ENCODE measurements around the gene TTC3.

The TTC3 gene

DNA sequence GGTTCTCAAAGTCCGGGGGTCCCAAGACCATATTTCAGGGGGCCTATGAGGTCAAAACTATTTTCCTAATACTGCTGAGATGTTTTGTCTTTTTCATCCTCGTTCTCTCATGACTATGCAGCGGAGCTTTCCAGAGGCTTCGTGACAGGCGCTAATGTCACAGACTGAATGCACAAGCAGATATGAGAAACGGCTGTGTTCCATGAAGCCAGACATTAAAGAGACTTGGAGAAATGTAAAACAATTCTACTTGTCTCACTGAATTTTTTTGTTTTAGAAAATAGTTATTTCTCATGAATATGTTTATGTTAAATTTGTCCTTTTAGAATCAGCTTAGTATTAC is 10.5 kb upstream of the TTC3 start:
- no peak for DNase-seq

DNA sequence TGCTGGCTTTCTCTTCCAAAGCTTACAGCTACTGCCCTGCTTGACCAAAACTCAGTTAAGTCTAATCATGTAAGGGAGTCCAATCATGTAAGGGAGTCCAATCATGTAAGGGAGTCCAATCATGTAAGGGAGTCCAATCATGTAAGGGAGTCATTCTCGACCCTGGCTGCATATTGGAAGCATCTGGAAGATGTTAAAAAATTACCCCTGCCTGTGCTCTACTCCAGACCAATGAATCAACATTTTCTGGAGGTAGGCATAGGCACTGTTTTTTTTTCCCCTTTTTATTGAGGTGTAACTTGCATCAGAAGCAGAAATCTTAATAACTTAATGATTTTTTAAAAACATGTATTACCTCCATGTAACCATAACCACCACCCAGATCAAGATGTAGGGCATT is 9.6 kb upstream of the TTC3 start:
- DNase-seq, result no peak

DNA sequence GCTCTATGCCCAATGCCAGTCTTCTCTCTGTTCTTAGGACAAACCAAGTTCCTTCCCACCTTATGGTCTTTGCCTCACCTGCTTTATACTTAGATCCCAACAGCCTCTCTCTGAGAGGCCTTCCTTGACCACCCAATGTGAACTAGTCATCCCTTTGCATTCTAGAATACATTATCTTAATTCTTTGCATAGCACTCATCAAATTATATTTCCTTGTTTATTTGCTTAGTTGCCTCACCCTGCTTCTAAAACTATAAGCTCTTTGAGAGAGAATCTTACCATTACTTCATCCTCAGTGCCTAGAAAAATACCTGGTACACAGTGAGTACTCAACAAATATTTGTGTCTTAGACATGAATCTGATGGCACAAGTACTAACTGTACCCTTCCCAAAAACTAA is 8.2 kb upstream of the TTC3 start:
- no peak for DNase-seq

DNA sequence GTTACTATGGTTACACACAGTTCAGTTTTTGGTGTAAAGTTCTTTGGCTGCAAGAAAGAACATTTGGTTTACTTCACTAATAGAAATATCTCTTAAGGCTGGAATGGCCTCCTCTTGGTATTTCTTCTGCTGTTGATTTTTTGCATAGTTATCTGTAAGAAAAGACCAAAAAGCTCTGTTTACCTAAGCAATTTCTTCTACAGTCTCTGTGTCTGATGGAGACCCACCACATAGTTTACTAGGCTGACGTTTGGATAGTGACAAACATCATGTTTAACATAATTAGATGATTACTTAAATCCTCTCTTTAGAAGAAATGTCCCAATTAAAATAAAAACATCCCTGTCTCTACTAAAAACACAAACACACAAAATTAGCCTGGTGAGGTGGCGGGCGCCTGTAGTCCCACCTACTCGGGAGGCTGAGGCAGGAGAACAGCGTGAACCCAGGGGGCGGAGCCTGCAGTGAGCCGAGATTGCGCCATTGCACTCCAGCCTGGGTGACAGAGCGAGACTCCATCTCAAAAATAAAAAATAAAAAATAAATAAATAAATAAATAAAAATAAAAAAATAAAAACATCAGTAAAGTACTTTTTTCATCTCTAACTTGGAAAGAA is 7.4 kb upstream of the TTC3 start:
- no peak for DNase-seq

DNA sequence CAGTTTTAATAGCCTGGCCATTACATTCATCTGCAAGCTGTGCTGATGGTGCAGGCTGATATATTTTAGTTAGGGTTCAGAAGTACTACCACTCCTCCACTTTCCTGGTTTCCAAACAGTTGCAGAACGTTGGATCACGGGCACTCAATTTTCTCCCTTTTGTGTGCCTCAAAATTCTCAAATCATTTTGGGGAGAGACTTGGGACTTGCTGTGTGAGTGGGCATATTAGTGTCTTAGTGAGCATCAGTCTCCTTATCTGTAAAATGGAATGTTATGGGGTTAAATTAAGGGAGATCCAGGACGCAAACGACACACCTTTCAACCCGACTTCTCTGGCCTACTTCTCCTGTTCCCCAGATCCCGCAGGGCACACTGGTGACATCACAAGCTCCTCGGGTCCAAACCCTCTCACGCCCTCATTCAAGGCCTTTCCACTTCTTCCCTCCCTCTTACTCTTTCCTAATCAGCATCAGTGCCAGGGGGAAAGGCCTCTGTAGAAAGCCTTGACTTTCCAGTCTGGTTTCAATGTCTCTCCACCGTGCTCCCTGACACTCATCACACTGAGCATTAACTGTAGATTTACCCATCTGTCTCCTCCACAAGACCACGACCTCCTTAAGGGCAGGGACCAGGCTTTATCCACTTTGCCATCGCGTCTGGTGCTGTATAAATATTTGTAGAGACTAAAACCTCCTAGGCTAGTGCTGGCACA is 1.3 kb upstream of the TTC3 start:
- peak; percentile 36 to 40 for DNase-seq

DNA sequence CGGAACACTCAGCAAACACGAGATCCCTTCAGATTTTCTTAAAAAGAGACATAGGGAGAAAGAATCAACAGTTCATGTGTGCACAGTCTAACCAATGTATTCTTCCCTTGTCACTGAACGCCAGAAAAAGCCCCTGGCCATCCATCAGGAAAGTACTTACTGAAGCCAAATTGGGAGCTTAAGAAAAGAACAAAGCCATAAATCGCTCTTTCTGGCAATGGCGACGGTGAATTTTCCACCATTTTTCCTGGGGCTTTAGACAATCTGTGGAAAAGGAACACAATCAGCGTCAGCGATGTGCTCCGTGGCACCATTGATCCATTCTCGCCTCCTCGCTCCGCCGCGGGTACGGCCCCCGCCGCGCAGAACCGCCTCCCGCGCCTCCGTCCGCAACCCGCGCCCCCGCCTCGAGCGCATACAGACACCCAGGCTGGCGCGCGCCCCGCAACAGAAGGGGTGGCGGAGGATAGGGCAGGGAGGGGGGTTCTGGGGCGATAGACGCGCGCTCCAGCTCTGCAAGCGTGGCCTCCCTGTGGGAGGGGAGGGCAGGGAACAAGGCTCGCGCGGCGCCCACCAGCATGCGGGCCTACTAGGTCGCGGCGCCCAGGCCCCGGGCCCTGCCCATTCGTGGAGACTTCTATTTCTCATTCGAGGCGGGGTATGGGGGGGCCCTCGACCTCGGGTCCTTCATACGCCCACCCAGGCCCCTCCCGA is 623 bp upstream of the TTC3 start:
- peak in 1 of 2 experiments; percentile 57 for DNase-seq

DNA sequence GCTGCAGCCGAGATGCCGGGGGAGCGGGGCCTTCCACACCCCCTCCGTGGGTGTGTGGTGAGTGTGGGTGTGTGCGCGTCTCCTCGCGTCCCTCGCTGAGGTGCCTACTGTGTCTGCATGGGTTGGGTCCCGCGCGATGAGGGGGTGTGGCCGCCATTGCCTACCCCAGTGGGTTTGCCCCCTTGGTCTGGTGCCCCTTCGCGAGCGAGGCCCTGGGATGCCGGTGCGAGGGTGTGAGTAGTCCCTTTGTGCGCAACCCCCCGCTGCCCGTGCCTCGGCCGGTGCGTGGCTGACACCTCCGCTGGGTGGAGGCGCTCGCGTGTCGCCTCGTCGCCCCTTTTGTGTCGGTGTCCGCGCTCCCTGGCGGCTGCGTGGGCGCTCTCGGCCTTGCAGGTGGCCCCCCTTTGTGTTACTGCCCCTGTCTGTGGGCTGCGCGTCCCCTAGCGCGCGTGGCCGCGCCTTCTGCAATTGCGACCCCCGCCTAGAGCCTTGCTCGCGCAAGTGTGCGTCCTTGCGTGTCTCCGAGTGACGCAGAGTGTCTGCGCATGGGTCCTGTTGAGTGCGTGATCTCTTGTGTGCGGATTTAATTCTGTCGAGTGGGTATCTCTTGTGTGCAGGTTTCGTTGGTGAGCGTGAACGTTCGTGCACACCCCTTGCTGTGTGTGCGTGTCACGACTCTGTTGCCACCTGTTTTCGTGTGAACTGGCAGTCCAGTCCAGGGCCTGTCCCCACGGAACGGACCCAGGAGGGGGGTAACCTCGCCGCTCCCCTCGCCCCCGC is 553 bp downstream of the TTC3 start:
- peak; percentile 16 to 41 for DNase-seq

DNA sequence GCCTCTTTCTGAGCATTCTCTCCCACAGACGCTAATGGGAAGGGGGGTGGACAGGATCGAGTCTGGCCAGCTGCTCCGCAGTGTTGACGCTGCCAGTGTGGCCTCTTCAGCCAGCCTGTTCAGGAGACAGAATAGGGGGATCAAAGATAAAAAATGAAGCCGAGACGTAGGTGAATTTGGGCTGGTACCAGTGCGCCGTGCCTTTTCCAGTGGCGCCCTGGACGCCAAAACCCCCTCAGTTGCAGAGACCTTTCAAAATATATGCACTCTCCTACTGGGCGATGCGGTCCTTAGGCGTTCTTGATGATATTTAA is 1.1 kb downstream of the TTC3 start:
- DNase-seq, result no peak

DNA sequence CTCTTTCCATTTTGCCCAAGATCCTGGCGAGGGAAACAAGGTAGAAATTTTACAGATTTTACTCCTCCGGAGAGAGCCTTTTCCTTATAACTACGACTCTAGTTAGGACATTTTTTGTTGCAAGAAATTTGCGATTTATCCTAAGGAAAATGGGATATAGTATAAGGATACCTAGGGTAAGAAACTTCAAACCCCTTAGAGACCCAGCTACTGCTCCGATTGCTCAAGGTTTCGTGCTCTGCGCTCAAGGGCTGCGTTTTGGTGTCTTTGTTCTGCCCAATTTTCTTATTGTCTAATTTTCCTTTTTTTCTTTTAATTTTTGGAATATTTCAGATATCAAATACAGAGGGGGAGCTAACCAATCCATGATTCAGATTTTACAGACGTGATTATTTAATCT is 1.5 kb downstream of the TTC3 start:
- DNase-seq, result peak in 1 of 2 experiments; percentile 63

DNA sequence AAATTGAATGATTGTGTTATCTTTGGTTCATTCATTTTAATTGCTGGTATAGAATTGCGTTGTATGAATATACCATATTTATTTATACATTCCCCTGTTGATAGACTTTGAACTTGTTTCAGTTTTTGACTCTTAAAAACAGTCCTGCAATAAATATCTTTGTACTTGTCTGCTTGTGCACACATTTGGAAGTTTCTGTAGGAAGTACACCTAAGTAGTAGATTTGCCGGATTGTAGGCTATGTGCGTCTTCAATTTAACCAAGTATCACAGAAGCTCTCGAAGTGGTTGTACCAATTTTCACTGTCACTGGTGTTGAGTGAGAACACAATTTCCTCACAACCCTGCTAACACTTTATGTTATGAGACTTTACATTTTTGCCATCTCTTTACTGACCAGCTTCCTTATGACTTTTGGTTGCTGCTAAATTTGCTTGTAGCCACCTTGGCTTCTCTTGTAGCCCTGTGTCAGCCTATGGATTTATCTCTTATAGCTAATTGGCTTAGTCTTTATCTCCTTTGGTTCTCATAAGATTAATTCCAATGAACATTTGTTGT is 2.2 kb downstream of the TTC3 start:
- DNase-seq, result peak; percentile 6 to 14

DNA sequence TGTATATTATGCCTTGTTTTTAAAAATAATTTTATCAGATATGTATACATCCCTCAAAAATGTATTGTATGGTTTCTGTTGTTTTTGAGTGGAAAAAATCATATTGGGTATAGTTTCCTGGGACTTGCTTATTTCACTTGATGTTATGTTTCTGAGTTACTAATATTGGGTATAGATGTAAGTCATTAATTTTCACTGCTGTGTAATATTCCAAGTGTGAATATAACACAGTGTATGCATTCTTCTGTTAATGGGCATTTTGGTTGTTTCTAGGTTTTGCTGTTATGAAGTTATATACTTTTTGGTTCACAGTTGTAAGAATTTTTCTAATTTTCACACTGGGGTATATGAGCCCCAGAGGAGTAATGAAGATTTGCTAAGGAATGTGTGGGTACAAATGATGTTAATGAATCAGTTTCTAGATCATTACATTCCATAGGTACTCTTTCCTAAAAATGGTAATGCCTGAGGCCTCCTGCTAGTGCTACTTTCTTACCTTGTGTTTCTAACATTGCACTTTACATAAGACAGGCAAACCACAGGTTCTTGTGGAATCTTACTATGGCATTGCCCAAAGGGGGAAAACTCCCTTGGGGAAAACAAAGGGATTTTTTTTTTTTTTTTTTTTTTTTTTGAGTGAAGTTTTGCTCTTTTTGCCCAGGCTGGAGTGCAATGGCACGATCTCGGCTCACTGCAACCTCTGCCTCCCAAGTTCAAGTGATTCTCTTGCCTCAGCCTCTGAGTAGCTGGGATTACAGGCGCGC is 3.2 kb downstream of the TTC3 start:
- no peak for DNase-seq

DNA sequence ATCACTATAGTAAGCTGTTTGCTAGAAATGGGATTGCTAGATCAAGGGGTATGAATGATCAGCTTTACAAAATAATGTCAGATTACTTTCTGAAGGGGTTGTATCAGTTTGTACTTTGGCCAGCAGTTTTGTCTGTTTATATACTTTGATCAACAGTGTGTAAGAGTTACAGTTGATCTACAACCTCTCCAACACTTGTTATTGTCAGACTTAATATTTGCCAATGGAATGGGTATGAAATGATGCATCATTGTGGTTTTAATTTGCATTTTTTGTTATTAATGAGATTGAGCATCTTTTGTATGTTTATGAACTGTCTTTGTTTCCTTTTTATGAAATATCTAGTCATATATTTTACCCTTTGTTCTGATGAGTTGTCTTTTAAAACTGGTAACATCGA is 4.3 kb downstream of the TTC3 start:
- no peak for DNase-seq

DNA sequence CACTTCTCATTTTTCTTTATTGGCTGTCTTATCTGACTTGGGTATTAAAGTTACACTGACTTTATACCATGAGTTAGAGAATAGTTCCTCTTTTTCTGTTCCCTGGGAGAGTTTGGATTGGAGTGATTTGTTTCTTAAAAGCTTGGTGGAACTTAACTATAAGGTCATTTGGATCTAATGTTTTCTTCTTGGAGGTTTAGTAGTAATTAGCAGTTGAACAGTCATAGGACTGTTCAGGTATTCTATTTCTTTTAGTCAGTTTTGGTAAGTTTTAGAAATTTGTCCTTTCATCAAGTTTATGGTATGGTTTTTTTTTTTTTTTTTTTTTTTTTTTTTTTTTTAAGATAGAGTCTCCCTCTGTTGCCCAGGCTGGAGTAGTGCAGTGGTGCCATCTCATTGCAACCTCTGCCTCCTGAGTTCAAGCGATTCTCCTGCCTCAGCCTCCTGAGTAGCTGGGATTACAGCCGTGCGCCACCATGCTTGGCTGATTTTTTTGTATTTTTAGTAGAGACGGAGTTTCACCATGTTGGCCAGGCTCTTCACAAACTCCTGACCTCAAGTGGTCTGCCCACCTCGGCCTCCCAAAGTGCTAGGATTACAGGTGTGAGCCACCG is 6.3 kb downstream of the TTC3 start:
- DNase-seq, result peak; percentile 58 to 75

DNA sequence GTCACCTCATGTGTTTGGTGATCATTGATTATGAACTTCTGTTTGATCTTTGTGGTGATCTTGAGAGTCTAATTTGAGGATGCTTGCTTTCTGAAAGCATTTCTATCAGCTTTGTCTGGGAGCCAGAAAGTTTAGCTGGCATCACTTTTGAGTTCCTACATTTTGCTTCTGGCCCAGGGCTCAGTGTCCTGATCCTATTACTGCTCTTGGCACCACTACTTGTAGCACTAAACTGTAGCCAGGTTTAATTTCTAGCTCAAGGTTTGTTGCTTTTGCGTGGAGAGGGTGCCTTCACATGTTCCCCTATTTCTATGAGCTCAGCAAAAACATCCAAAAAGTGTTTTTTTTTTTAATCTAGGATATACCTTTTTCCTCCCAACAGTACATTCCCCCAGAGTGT is 9.3 kb downstream of the TTC3 start:
- DNase-seq, result no peak

DNA sequence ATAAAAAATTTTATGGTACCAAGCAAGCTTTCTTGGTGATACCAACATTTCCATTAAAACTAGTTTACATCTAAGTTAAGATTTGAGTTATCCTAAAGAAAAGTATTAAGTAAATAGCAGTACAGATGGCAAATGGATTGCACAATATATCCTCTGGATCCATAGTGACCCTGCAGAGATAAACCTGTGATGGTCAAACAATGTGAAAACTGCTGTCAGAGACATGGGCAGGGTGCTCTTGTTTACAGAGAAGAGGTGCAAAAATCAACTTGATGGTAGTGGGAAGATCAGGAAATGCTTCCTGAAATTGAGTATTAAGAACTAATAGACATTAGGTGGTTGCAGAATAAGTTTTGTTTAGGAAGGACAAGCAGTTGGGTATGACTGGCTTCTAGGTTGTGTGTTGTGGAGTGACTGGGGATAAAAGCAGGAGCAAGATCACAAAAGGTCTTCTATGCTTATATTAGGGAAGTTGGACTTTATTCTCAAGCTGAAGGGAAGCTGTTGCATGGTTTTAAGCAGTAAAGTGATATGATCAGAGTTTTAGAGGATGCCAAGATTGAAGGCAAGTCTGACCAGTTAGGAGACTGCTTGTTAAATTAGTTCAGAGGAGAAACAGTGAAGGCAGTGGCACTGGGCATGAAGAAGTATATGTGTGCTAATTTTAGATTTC is 9.9 kb downstream of the TTC3 start:
- DNase-seq, result peak; percentile 9 to 43

DNA sequence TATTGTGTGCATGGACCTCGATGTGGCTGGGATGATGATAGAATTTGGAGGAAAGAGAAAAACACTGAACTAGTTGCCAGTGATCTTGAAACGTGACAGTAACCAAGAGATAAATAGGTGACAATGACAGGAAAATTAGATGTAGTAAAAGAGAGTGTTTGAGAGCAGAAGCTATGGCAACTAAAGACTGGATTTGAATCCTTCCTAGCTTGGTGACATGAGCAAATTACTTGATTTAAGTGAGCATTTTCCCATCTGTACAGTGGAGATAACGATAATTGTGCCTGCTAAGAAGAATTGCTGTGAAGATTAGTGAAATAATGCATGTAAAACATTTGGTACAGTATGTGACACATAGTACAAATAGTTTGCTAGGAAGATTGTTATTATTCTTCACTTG is 12.7 kb downstream of the TTC3 start:
- no peak for DNase-seq

DNA sequence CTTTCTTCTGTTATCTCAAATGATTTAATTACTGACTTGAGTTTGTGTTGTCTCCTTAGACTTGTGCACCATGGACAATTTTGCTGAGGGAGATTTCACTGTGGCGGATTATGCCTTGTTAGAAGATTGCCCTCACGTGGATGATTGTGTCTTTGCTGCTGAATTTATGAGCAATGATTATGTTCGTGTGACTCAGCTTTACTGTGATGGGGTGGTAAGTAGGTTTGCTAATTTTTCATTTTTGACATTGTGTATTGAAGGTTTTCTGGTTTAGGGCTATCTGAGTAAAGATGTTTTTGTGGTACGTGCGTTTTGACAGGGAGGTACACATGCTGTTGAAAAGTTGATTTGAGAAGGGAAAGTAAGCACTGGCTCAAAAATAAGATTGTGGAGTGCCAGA is 14.1 kb downstream of the TTC3 start:
- peak; percentile 39 to 54 for DNase-seq

DNA sequence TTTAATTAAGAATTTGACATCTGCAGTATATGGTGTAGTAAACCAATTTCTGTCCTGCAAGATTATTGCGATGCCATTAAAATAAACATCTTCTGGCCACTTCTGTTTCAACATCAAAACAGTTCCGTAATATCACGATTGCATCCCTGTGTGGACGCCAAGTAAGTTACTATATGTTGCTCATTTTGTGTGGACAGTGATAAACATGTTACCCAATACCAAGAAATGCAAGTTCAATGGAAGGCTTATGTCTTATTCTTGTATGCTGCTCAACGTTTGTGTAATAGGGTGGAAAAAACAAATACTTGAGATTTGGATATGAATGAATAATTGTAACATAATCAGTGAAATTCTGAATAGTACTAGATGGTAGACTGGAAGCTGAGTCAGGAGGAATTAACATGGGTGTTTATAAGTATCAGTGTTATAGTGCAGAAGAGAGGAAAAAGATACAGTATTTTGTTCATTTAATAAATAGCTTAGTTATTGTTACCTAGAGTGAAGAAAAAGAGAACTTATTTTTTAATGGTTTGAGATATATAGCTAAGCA is 15.2 kb downstream of the TTC3 start:
- DNase-seq, result no peak

DNA sequence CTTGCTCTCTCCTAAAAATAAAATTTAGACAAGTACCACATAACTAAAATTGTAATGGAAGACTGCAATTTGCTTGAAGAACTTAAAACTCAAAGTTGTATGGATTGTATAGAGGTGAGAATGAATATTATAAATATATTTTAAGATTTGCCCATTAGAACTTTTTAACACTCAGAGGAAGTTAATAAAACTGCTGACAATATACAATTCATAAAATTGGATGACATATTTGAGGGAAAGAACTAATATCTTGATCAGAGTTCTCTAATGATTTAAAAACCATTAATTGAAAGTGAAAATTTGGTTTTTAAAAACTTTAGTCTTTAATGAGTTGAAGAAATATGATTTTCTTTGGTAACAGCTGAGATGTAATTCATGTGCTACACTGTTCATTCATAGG is 20.9 kb downstream of the TTC3 start:
- DNase-seq, result no peak

DNA sequence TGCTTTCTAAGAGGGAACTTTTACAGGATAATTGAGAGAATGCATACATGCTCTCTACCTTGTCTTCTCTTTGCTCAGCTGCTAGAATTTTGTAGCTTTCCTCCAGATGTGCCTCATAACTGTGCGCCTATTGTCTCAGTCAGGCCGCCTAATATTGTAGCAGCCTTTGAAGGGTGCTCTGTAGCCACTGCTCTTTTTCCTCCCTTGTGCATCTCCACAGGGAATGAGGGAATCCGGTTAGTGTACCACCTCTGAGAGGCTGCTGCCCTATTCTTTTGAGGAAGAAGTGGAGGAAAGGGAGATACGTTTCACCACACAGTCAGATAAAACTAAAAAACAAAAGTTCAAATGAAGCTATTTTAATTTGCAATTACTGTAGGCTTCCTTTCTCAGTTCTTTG is 22.8 kb downstream of the TTC3 start:
- DNase-seq, result no peak

DNA sequence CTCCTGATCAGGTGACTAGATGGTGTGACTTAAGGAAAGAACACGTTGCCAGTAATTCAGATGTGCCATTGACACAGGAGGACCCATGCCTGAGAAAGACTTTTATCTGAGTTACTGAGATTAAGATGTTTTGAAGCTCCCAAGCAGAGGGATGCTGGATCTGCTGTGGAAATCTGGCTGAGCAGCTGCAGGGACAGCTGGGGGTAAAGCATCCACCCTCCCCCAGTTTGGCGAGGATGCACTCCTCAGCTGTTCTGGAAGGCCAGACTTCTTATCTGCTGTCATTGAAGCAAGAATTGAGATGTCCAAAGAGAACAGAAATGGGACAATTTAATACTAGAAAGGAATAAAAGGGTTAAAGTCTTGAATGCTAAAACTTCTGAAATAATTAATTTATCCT is 25.7 kb downstream of the TTC3 start:
- DNase-seq, result no peak

Data from Kasumi-1 (cell line).